ENCODE data around the gene APOB.

The APOB gene, protein sequence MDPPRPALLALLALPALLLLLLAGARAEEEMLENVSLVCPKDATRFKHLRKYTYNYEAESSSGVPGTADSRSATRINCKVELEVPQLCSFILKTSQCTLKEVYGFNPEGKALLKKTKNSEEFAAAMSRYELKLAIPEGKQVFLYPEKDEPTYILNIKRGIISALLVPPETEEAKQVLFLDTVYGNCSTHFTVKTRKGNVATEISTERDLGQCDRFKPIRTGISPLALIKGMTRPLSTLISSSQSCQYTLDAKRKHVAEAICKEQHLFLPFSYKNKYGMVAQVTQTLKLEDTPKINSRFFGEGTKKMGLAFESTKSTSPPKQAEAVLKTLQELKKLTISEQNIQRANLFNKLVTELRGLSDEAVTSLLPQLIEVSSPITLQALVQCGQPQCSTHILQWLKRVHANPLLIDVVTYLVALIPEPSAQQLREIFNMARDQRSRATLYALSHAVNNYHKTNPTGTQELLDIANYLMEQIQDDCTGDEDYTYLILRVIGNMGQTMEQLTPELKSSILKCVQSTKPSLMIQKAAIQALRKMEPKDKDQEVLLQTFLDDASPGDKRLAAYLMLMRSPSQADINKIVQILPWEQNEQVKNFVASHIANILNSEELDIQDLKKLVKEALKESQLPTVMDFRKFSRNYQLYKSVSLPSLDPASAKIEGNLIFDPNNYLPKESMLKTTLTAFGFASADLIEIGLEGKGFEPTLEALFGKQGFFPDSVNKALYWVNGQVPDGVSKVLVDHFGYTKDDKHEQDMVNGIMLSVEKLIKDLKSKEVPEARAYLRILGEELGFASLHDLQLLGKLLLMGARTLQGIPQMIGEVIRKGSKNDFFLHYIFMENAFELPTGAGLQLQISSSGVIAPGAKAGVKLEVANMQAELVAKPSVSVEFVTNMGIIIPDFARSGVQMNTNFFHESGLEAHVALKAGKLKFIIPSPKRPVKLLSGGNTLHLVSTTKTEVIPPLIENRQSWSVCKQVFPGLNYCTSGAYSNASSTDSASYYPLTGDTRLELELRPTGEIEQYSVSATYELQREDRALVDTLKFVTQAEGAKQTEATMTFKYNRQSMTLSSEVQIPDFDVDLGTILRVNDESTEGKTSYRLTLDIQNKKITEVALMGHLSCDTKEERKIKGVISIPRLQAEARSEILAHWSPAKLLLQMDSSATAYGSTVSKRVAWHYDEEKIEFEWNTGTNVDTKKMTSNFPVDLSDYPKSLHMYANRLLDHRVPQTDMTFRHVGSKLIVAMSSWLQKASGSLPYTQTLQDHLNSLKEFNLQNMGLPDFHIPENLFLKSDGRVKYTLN (N-terminal part only)

DNA sequence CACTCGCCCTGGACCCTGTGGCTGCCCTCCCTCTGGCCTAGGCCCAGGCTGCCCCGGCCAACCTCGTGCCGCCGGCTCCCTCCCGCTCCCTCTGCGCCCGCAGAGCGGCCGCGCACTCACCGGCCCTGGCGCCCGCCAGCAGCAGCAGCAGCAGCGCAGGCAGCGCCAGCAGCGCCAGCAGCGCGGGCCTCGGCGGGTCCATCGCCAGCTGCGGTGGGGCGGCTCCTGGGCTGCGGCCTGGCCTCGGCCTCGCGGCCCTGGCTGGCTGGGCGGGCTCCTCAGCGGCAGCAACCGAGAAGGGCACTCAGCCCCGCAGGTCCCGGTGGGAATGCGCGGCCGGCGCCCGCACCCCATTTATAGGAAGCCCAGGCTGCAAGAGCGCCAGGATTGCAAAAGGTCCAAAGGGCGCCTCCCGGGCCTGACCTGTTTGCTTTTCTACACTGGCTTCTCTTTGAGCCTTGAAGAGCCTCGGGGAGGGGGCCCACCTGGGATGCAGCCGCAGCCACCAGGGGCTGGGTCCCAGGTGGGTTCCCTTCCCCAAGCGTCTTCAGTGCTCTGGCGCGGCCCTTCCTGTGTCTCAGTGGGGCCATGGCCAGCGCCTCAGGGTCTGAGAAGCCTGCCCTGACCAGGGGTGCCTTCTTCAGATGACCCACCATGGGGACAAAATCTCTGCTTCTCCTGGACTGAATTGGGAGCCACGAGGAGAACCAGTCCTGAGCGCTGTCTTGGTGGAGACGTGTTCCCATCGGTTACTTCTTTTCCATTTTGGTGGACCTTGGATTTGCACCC is at the start of gene APOB:
Gene APOB (minus strand): TSS at position 330 of the 789 bp plus-strand sequence. CDS start 128 bp downstream, at position 202.
- DNase-seq (ENCODE audit: low read depth in 2 of 2): no peak

DNA sequence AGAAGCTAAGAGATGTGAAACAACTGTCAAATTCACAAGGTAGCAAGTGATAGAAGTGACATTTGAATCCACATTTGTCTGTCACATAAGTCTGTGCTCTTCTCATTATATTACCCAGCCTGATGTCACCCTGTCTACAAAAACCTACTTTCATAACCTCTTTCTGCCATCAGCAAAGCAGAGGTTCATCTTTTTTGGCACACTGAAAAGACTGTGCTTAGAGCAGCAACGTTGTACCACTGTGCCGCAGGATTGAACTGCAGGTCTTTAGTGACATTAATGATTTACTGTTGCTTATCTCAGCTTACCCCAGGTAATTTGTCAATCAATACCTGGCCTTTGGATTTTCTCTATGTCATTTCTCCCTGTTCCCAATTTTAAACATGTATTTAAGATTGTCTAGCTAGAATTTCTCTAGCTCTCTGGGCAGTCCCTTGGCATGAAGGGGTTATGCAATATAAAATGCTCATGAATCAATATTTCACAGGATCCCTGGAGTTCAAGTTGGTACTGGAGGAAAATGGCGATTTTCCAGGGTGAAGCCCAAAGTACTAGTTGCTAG is 48.5 kb upstream of the APOB start:
- DNase-seq (ENCODE audit: low read depth in 2 of 2): no peak

- DNase-seq (ENCODE audit: low read depth in 2 of 2): no peak
Measured at GRCh38 chr2:21084401-21084800, 40.5 kb upstream of the APOB start.

GRCh38 chr2:21083482-21083881 is 39.6 kb upstream of the APOB start:
- no peak for DNase-seq (ENCODE audit: low read depth in 2 of 2)

DNA sequence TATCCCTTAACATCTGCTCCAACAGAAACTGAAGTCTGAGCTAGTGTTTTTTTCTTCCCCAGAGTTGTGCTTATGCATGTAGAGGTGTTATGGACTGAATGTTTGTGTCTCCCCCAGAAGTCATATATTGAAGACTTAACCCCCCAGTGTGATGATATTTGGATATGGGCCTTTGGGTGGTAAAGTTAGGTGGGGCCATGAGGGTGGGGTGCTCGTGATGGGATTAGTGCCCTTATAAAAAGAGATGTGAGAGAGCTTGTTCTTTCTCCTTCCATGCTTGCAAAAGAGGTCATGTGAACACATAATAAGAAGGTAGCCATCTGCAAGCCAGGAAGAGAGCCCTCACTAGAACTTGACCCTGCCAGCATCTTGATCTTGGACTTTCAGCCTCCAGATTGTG is 34.4 kb upstream of the APOB start:
- DNase-seq (ENCODE audit: low read depth in 2 of 2): no peak

- DNase-seq (ENCODE audit: low read depth in 2 of 2): no peak
Measured at GRCh38 chr2:21072477-21073242, 28.8 kb upstream of the APOB start.

DNA sequence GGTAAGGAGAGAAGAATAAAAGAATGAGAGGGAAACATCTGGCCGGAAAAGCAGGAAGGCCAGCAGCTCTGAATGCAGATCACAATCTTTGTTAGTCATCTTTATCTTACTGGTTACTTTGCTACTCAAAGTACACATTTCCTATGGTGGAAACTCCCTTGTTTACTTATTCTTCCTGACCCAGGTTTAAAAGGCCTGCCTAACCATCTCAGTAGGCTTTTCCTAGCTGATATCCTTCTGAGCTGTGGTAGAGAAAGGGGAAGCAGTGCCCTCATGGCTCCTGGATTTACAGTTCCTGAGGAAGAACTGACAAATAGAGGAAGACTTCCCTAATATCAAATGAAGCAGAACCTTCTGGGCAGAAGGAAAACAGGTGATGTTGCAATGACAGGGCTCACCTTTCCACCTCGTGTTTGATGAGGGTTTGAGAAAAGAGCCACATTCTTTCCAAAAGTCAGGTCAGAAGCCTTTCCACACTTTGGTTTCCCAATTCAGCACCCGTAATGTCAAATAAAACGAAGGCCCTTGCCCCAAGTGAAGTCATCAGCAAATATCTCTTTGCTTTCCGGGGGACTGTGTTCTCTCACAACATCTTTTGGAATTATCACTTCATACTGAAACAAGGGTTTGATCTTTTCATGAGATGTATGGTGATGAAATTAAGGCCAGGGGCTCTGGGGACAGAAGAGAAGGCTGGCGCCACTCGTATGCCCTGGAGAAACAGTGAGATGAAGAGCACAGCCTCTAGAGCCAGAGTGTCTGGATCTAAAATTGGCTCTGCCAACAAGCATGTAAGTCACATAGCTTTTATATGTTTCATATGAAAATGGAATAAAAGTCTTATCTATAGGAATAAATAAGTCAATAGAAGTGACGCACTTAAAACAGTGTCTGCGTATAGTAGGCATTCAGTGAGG is 26.7 kb upstream of the APOB start:
- no peak for DNase-seq (ENCODE audit: low read depth in 2 of 2)

GRCh38 chr2:21069746-21070340 is 26.0 kb upstream of the APOB start:
- DNase-seq (ENCODE audit: low read depth in 2 of 2): no peak

- no peak for DNase-seq (ENCODE audit: low read depth in 2 of 2)
Measured at GRCh38 chr2:21067859-21068537, 24.1 kb upstream of the APOB start.

- DNase-seq (ENCODE audit: low read depth in 2 of 2): no peak
Measured at GRCh38 chr2:21067125-21067524, 23.3 kb upstream of the APOB start.

DNA sequence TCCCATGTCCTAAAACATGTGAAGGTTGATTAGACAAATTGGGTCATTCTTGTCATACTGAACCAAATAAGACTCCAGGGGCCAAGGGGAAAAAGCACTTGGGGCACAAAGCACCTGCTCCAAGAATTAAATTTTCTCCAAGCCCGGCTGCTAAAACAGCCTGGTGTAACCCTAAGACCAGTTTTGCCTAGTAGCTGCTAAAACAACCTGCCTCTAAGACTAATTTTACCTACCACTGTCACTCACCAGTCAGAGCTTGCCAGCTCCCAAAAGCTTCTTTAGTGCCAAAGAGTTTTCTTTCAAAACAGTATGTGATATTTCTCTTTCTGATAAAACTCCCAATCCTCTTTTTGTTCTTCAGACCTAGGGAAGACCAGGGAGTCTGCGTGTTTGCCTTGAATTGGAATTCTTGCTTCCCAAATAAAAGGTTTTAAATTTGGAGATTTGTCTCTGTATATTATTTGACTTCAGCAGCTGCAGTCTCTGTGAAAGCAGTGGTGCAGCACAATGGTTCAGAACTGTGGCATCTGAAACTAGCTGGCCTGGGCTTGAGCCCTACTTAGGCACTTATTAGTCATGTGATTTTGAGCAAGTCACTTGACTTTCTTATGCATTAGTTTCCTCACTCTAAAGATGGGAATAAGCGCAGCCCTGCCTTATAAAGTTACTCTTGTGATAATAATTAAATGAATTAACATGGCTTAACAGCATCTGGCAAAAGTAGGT is 16.2 kb upstream of the APOB start:
- no peak for DNase-seq (ENCODE audit: low read depth in 2 of 2)

DNA sequence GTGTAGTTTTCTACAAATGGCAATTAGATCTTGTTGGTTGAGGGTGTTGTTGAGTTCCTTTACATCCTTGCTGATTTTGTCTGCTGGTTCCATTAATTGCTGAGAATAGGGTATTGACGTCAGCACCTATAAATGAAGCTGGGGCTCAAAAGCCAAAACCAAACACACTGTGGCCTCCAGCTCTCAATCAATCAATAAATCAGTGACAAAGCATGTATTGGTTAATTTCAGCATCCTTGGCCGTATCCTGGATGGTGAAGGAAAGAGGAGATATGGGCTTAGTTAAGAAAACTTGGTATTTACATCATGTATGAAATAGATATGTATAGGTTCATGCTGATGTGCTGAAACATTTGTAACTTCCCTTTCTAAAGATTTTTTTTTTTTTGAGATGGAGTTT is 13.2 kb upstream of the APOB start:
- no peak for DNase-seq (ENCODE audit: low read depth in 2 of 2)

GRCh38 chr2:21055879-21056790 is 12.3 kb upstream of the APOB start:
- no peak for DNase-seq (ENCODE audit: low read depth in 2 of 2)

DNA sequence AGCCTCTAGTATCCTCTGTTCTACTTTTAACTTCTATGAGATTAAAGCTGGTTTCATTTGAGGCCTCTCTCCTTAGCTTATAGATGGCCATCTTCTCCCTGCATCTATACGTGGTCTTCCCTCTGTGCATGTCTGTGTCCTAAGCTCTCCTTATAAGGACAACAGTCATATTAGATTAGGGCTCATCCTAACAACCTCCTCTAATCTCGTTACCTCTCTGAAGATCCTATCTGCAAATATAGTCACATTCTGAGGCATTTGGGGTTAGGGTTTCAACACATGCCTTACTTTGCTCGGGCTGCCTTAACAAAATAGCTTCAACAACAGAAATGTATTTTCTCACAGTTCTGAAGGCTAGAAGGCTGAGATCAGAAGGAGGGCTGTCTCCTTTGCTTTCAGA is 11.6 kb upstream of the APOB start:
- no peak for DNase-seq (ENCODE audit: low read depth in 2 of 2)

DNA sequence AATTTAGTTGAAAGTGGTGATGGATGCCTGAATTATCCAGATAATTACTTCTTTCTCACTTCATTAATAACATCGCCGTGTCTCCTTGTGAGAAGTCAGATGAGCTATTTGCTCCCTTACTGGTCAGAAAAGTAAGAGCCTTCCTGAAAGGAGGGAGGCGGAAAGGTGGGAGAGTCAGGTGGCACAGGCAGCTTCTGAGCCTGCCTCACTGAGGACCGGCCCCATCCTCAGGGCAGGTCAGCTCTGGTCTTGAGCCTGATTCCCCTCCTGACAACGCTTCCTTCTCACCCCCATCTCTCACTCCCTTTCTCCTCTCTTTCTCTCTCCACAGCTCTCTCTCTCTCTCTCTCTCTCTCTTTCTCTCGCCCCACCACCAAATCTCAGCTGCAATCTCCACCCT is 10.1 kb upstream of the APOB start:
- no peak for DNase-seq (ENCODE audit: low read depth in 2 of 2)

DNA sequence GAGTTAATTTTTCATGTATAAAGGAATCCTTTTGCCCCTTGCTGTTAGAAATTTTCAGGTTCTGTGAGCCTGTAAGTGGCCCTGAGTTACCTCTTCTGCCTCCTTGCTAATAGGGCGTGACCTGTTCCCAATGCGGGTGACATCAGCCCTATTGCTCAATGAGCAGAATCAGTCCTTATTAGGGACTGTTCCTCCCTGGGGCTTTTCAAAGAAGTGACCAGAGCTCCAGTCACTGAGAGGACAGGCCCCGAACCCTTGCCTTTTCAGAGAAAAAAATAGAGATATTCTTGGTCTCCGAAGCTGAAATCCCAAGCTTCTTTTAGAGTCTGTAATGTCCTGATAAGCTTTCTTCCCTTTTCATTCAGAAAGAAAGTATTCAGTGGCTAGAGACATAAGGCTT is 8.2 kb upstream of the APOB start:
- DNase-seq (ENCODE audit: low read depth in 2 of 2): no peak
